ENCODE measurements around the gene MAP4K1.

Gene MAP4K1

DNA sequence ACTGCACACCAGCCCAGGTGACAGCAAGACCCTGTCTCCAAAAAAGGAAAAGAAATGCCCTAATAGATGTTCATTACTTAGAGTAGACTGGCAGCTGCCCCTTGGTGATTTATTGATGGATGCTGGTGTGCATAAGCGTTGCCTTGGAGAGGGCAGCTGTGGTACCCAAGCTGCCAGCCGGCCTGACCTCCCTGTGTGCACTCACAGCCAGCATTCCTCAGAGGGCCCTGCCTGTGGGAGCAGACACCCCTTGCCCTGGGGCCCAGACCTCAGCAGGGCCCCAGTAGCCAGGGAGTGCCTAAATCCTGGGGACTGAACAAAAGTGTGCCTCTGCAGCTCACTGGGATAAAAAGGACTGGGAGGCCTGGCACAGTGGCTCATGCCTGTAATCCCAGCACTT, 21.9 kb upstream of the MAP4K1 start:
- Histone ChIP-seq H3K9me3 (ENCODE audit: insufficient read depth, low read depth, low read length) (peaks cover 1% of the 10 kb centered on the region), H3K18ac (ENCODE audit: low read length) (peak overlapping the region; percentile 72), H2BK5ac (ENCODE audit: low read depth, low read length, poor library complexity) (peak overlapping the region; percentile 75), H3K4me1 (ENCODE audit: control insufficient read depth in 1 of 2, insufficient read depth in 2 of 2, low read length in 2 of 2) (peaks cover 35 to 42% of the 10 kb centered on the region in 2 experiments), H3K23ac (ENCODE audit: low read length) (no peak overlapping the region), H4K8ac (ENCODE audit: low read depth, low read length) (peak overlapping the region; percentile 66), H3K79me1 (ENCODE audit: low read length) (peaks cover 20% of the 10 kb centered on the region), H3K36me3 (ENCODE audit: control insufficient read depth in 1 of 2, insufficient read depth in 2 of 2, low read length in 2 of 2) (peaks cover 7 to 10% of the 10 kb centered on the region in 2 experiments), H3K14ac (ENCODE audit: low read length) (peak overlapping the region; percentile 73), H2AK5ac (ENCODE audit: low read length) (peak overlapping the region; percentile 95), H3K4me3 (ENCODE audit: low read depth, low read length) (no peak overlapping the region), H3K4me2 (ENCODE audit: low read length) (no peak overlapping the region), H4K91ac (ENCODE audit: low read depth, low read length) (peak overlapping the region; percentile 78), H2BK120ac (ENCODE audit: insufficient read depth, low read length, poor library complexity) (peak overlapping the region; percentile 72), H4K12ac (ENCODE audit: low read depth, low read length) (no peak overlapping the region), H3K27ac (ENCODE audit: low read depth, low read length) (peak overlapping the region; percentile 6), H2AFZ (ENCODE audit: insufficient read depth, low read length, poor library complexity) (no peak overlapping the region), H2BK12ac (ENCODE audit: low read length) (peak overlapping the region; percentile 93), H3K4ac (ENCODE audit: low read depth, low read length) (no peak overlapping the region), H3K9ac (ENCODE audit: low read length) (no peak overlapping the region), H3K27me3 (ENCODE audit: insufficient read depth, low read length) (no peaks in the 10 kb centered on the region), H3K79me2 (ENCODE audit: control insufficient read depth, insufficient read depth, low read length, poor library complexity) (no peaks in the 10 kb centered on the region)
- DNase-seq = no peak
- no CpG with 5 or more reads among the region's 2 CpGs for WGBS (ENCODE audit: extremely low coverage, insufficient coverage, insufficient read length)

DNA sequence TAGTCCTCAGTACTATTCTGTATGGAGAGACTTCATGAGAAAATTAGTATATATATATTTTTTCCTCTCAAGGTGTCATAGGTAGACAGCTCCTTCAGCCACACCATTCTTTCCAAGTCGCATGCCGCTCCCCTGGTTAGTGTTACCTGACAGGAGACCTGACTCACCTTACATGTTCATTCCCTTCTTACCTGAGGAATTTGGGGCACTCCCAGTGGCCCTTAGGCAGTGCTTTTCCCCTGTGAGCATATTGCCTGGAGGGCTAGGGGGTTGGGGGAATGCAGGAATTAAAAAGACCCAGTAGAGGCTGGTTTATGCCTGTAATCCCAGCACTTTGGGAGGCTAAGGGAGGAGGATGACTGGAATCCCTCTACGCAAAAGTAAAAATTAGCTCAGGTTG, 20.7 kb upstream of the MAP4K1 start:
- peak; percentile 98 to 100 for DNase-seq
- peak overlapping the region; percentile 38 for H2BK5ac ChIP-seq (ENCODE audit: low read depth, low read length, poor library complexity)
- no peak overlapping the region for H3K4me3 ChIP-seq (ENCODE audit: low read depth, low read length)

DNA sequence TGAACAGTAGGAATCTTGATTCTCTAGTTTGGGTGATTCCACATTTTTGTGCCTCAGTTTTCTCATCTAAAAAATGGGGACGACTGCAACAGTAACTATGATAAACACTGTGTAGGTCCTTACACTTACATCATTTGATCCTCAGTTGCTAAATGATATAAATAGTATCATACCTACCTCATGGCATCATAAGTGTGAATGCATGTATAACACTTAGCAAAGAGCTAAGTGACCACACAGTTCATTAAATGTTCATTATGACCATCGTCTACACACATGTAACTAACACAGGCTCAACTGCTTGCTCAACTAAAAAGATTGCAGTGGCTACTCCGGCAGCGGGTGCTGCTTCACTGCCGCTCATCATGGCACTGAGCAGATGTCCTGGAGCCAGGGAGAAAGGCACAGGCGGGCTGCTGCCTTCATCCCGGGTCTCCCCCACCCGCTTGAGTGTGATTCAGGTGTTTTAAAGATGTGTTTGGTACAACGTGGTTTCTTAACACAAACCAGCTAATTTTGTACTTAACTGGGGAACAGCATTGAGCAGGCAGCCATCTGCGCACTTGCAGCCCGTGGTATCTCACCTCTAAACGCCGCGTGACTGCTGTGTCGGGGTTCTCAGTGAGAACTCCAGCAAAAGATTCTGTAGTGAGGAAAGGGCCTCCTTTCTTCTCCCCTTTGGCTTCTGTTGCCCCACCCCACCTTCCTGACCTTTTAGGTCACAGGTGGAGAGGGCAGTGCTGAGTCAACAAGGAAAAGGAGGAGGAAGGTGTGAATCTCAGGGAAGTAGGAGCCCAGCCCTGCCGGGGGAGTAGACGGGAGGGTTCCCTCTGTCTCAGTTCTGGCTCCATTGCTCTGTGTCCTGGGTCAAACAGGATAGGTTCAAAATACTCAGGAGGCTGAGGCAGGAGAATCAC, 18.0 kb upstream of the MAP4K1 start:
- no peak for DNase-seq
- Histone ChIP-seq H4K12ac (ENCODE audit: low read depth, low read length) (no peak overlapping the region), H3K79me1 (ENCODE audit: low read length) (peaks cover 18% of the 10 kb centered on the region), H3K4me2 (ENCODE audit: low read length) (no peak overlapping the region), H3K4me1 (ENCODE audit: control insufficient read depth in 1 of 2, insufficient read depth in 2 of 2, low read length in 2 of 2) (peaks cover 25 to 32% of the 10 kb centered on the region in 2 experiments), H3K18ac (ENCODE audit: low read length) (peak overlapping the region; percentile 6), H3K14ac (ENCODE audit: low read length) (no peak overlapping the region), H3K36me3 (ENCODE audit: control insufficient read depth in 1 of 2, insufficient read depth in 2 of 2, low read length in 2 of 2) (peaks cover 18 to 23% of the 10 kb centered on the region in 2 experiments), H3K79me2 (ENCODE audit: control insufficient read depth, insufficient read depth, low read length, poor library complexity) (no peaks in the 10 kb centered on the region), H2BK12ac (ENCODE audit: low read length) (no peak overlapping the region), H3K27me3 (ENCODE audit: insufficient read depth, low read length) (no peaks in the 10 kb centered on the region), H3K4ac (ENCODE audit: low read depth, low read length) (no peak overlapping the region), H4K91ac (ENCODE audit: low read depth, low read length) (no peak overlapping the region), H3K9me3 (ENCODE audit: insufficient read depth, low read depth, low read length) (no peaks in the 10 kb centered on the region), H2BK5ac (ENCODE audit: low read depth, low read length, poor library complexity) (no peak overlapping the region), H4K8ac (ENCODE audit: low read depth, low read length) (peak overlapping the region; percentile 22), H3K4me3 (ENCODE audit: low read depth, low read length) (no peak overlapping the region), H2AK5ac (ENCODE audit: low read length) (no peak overlapping the region), H3K27ac (ENCODE audit: low read depth, low read length) (peak overlapping the region; percentile 10), H2BK120ac (ENCODE audit: insufficient read depth, low read length, poor library complexity) (peak overlapping the region; percentile 19), H2AFZ (ENCODE audit: insufficient read depth, low read length, poor library complexity) (no peak overlapping the region), H3K9ac (ENCODE audit: low read length) (no peak overlapping the region), H3K23ac (ENCODE audit: low read length) (no peak overlapping the region)
- WGBS (ENCODE audit: extremely low coverage, insufficient coverage, insufficient read length) = no CpG with 5 or more reads among the region's 17 CpGs

More for the DNA sequence above, 20.7 kb upstream of the MAP4K1 start:
- Histone ChIP-seq H2BK120ac (ENCODE audit: insufficient read depth, low read length, poor library complexity) (peak overlapping the region; percentile 52), H3K79me1 (ENCODE audit: low read length) (peaks cover 20% of the 10 kb centered on the region), H3K27ac (ENCODE audit: low read depth, low read length) (peak overlapping the region; percentile 57), H3K36me3 (ENCODE audit: control insufficient read depth in 1 of 2, insufficient read depth in 2 of 2, low read length in 2 of 2) (peaks cover 7 to 10% of the 10 kb centered on the region in 2 experiments), H2BK12ac (ENCODE audit: low read length) (no peak overlapping the region), H3K18ac (ENCODE audit: low read length) (no peak overlapping the region), H3K4me2 (ENCODE audit: low read length) (no peak overlapping the region), H4K91ac (ENCODE audit: low read depth, low read length) (peak overlapping the region; percentile 26), H3K27me3 (ENCODE audit: insufficient read depth, low read length) (no peaks in the 10 kb centered on the region), H4K8ac (ENCODE audit: low read depth, low read length) (peak overlapping the region; percentile 2), H4K12ac (ENCODE audit: low read depth, low read length) (no peak overlapping the region), H3K9me3 (ENCODE audit: insufficient read depth, low read depth, low read length) (no peaks in the 10 kb centered on the region), H3K9ac (ENCODE audit: low read length) (no peak overlapping the region), H3K79me2 (ENCODE audit: control insufficient read depth, insufficient read depth, low read length, poor library complexity) (no peaks in the 10 kb centered on the region), H2AK5ac (ENCODE audit: low read length) (no peak overlapping the region), H2AFZ (ENCODE audit: insufficient read depth, low read length, poor library complexity) (no peak overlapping the region), H3K4me1 (ENCODE audit: control insufficient read depth in 1 of 2, insufficient read depth in 2 of 2, low read length in 2 of 2) (peaks cover 35 to 40% of the 10 kb centered on the region in 2 experiments), H3K14ac (ENCODE audit: low read length) (no peak overlapping the region), H3K23ac (ENCODE audit: low read length) (no peak overlapping the region), H3K4ac (ENCODE audit: low read depth, low read length) (no peak overlapping the region)
- WGBS (ENCODE audit: extremely low coverage, insufficient coverage, insufficient read length) = no CpG with 5 or more reads among the region's 3 CpGs

DNA sequence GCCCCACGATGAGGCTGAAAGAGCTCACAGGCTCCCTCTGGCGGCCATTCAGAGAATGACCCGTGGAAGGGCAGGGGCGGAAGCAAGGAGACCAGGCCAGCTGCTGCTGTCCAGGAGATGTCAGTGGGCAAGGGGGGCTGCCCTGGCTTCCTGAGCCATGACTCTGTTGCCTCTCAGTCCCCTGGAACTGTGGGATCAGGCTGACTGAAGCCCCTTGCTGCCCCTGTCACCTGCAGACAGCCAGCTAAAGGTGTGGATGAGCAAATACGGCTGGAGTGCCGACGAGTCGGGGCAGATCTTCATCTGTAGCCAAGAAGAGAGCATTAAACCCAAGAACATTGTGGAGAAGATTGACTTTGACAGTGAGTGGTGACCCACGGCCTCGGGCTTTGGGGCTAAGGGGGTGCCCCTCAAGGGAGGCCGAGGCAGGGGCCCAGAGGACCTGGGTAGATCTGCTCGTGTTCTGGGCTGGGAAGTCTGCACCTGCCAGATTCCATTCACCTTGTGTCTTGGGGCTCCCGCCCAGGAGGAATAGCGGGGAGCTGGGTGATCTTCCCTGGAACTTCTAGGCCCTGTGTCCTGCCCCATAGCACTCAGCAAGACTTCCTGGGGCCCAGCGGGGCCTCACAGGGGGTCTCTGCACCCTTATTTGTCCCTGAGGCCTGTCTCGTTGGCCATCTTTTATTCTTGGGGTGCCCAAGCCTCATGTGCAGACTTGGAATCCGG, 17.2 kb upstream of the MAP4K1 start:
- H3K18ac ChIP-seq (ENCODE audit: low read length) = peak overlapping the region; percentile 46
- H3K27ac ChIP-seq (ENCODE audit: low read depth, low read length) = no peak overlapping the region
- peaks cover 23 to 27% of the 10 kb centered on the region in 2 experiments for H3K36me3 ChIP-seq (ENCODE audit: control insufficient read depth in 1 of 2, insufficient read depth in 2 of 2, low read length in 2 of 2)
- no CpG with 5 or more reads among the region's 17 CpGs for WGBS (ENCODE audit: extremely low coverage, insufficient coverage, insufficient read length)
- H3K4me1 ChIP-seq (ENCODE audit: control insufficient read depth in 1 of 2, insufficient read depth in 2 of 2, low read length in 2 of 2) = peaks cover 25 to 29% of the 10 kb centered on the region in 2 experiments
- no peak overlapping the region for H3K4me2 ChIP-seq (ENCODE audit: low read length)
- DNase-seq = peak; percentile 56 to 87
- H2BK5ac ChIP-seq (ENCODE audit: low read depth, low read length, poor library complexity) = no peak overlapping the region
- H3K4ac ChIP-seq (ENCODE audit: low read depth, low read length) = no peak overlapping the region
- H3K23ac ChIP-seq (ENCODE audit: low read length) = no peak overlapping the region
- H4K91ac ChIP-seq (ENCODE audit: low read depth, low read length) = no peak overlapping the region
- H3K27me3 ChIP-seq (ENCODE audit: insufficient read depth, low read length) = no peaks in the 10 kb centered on the region
- no peak overlapping the region for H3K14ac ChIP-seq (ENCODE audit: low read length)
- H3K9ac ChIP-seq (ENCODE audit: low read length) = no peak overlapping the region
- H3K79me2 ChIP-seq (ENCODE audit: control insufficient read depth, insufficient read depth, low read length, poor library complexity) = no peaks in the 10 kb centered on the region
- no peaks in the 10 kb centered on the region for H3K9me3 ChIP-seq (ENCODE audit: insufficient read depth, low read depth, low read length)
- H4K8ac ChIP-seq (ENCODE audit: low read depth, low read length) = no peak overlapping the region
- H2AK5ac ChIP-seq (ENCODE audit: low read length) = no peak overlapping the region
- no peak overlapping the region for H2BK12ac ChIP-seq (ENCODE audit: low read length)
- no peak overlapping the region for H4K12ac ChIP-seq (ENCODE audit: low read depth, low read length)
- H2AFZ ChIP-seq (ENCODE audit: insufficient read depth, low read length, poor library complexity) = no peak overlapping the region
- H3K79me1 ChIP-seq (ENCODE audit: low read length) = peaks cover 18% of the 10 kb centered on the region
- H3K4me3 ChIP-seq (ENCODE audit: low read depth, low read length) = no peak overlapping the region
- H2BK120ac ChIP-seq (ENCODE audit: insufficient read depth, low read length, poor library complexity) = no peak overlapping the region

All from trophoblast cell (in vitro differentiated cells and primary cell).